ENCODE measurements around the gene TIGD3. TPM values are rescaled to one million over a fixed set of nuclear protein-coding genes. Genes with fewer than 3 reads are reported as not detected.
"Not testable (repeated sequence)": the region's sequence is repeated elsewhere in the genome, so short reads cannot be mapped to it uniquely, and the experiment has no call there.

TIGD3 gene
- polyA plus RNA-seq, 3 donors, result 0.04 to 0.45 (median 0.08) TPM

- 52 to 73% (median 60%) methylated on average over 12 to 13 of the region's 13 CpGs for WGBS, 3 donors
- no peak overlapping the region for H3K27ac ChIP-seq (ENCODE audit: low read depth, low read length)
Measured at GRCh38 chr11:65321828-65322485, 32.6 kb upstream of the TIGD3 start.

GRCh38 chr11:65323813-65324212 is 30.7 kb upstream of the TIGD3 start:
- H3K27ac ChIP-seq (ENCODE audit: low read depth, low read length), result no peak overlapping the region
- WGBS, 3 donors, result 65 to 72% (median 68%) methylated on average over 12 of the region's 12 CpGs

DNA sequence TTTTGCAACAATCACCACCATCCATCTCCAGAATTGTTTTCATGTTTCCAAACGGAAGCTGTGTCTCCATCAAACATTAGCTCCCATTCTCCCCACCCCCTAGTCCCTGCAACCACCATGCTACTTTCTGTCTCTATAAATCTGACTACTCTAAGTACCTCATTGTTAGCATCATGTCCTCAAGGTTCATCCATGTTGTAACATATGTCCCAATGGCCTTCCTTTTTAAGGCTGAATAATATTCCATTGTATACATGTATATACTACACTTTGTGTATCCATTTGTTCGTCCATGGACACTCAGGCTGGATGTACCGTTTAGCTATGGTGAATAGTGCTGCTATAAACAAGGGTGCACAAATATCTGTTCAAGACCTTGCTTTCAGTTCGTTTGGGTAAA is 29.1 kb upstream of the TIGD3 start:
- 77 to 87% (median 86%) methylated on average over 4 of the region's 4 CpGs for WGBS, 3 donors

DNA sequence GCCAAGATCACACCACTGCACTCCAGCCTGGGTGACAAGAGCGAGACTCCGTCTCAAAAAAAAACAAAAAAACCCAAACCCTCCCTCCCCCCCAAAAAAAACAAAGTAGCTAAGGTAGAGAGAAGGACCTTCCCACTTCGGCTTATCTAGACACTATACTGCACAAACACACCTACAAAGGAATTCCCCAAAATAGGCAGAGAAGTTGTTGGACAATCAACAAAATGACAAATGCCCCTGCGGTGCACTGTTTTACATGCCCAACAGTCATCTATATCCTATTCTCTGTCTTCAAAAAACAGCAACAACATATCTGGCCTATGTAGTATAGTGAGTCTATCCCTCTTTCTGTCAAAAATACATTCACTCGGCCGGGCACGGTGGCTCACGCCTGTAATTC is 27.5 kb upstream of the TIGD3 start:
- H3K27ac ChIP-seq (ENCODE audit: low read depth, low read length), result no peak overlapping the region
- WGBS, 3 donors, result 83 to 90% (median 85%) methylated on average over 8 of the region's 8 CpGs

More for the DNA sequence above, 29.1 kb upstream of the TIGD3 start:
- no peak overlapping the region for H3K27ac ChIP-seq (ENCODE audit: low read depth, low read length)

DNA sequence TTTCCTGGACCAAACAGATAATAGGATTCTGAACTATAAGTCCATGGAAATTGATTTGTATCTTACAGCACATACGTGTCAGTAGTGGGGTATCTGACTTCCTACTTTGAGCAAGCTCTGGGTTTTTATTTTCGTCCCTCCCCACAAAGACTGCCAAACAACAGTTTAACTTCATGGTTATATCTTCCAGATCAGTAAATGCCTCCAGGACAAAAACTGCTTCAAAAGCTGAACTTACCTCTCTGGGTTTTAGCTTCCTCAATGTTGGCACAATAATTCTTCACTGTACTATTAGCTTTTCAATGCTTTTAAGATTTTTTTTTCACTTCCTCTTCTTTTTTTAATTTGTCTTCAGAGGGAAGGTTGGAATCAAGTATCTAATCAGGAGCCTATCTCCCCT is 25.1 kb upstream of the TIGD3 start:
- 22 to 44% (median 40%) methylated on average over 2 of the region's 2 CpGs for WGBS, 3 donors
- H3K27ac ChIP-seq (ENCODE audit: low read depth, low read length), result no peak overlapping the region

GRCh38 chr11:65329944-65330403 is 24.6 kb upstream of the TIGD3 start:
- H3K27ac ChIP-seq (ENCODE audit: low read depth, low read length), result no peak overlapping the region
- 5 to 7% (median 6%) methylated on average over 13 of the region's 13 CpGs for WGBS, 3 donors

- no peak overlapping the region for H3K27ac ChIP-seq (ENCODE audit: low read depth, low read length)
- WGBS, 3 donors, result 75 to 81% (median 77%) methylated on average over 7 of the region's 7 CpGs
Measured at GRCh38 chr11:65330544-65330943, 24.0 kb upstream of the TIGD3 start.

- H3K27ac ChIP-seq (ENCODE audit: low read depth, low read length), result not testable (repeated sequence)
Measured at GRCh38 chr11:65332591-65332990, 22.0 kb upstream of the TIGD3 start.

GRCh38 chr11:65334696-65335295 is 19.8 kb upstream of the TIGD3 start:
- 17 to 24% (median 22%) methylated on average over 5 of the region's 5 CpGs for WGBS, 3 donors

More at GRCh38 chr11:65332591-65332990, 22.0 kb upstream of the TIGD3 start:
- 92 to 94% (median 94%) methylated on average over 9 of the region's 9 CpGs for WGBS, 3 donors

GRCh38 chr11:65338676-65339075 is 15.9 kb upstream of the TIGD3 start:
- WGBS, 3 donors, result 73 to 88% (median 85%) methylated on average over 7 of the region's 7 CpGs
- no peak overlapping the region for H3K27ac ChIP-seq (ENCODE audit: low read depth, low read length)

More at GRCh38 chr11:65334696-65335295, 19.8 kb upstream of the TIGD3 start:
- no peak overlapping the region for H3K27ac ChIP-seq (ENCODE audit: low read depth, low read length)

GRCh38 chr11:65340226-65340625 is 14.3 kb upstream of the TIGD3 start:
- no peak overlapping the region for H3K27ac ChIP-seq (ENCODE audit: low read depth, low read length)
- 90 to 94% (median 91%) methylated on average over 11 of the region's 11 CpGs for WGBS, 3 donors

DNA sequence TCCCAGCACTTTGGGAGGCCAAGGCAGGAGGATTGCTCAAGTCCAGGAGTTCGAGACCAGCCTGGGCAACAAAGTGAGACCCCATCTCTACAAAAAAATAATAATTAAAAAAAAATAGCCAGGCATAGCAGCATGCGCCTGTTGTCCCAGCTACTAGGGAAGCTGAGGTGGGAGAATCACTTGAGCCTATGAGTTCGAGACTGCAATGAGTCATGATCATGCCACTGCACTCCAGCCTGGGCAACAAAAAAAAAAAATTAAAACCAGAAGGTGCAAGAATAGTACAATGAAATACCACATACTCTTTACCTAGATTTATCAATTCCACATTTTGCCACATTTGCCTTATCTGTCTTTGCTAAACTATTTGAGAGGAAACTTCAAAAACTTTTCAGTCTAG is 12.7 kb upstream of the TIGD3 start:
- WGBS, 3 donors, result 94 to 100% (median 96%) methylated on average over 3 of the region's 3 CpGs
- no peak overlapping the region for H3K27ac ChIP-seq (ENCODE audit: low read depth, low read length)

DNA sequence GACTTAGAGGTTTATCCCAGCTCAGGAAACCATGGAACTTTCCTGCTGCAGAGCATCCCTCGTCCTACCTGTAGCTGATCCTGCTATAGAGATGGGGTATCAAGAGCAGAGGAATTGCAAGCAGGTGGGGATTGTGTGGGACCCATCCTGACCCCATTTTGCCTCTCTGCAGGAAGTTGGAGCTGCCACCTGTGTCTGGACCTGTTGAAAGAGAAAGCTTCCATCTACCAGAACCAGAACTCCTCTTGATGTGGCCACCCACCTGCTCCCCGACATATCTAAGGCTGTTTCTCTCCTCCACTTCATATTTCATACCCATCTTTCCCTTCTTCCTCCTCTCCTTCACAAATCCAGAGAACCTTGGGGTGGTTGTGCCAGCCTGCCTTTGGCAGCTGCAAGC is 3.0 kb upstream of the TIGD3 start:
- H3K27ac ChIP-seq (ENCODE audit: low read depth, low read length), result no peak overlapping the region
- 76 to 90% (median 87%) methylated on average over 2 of the region's 2 CpGs for WGBS, 3 donors

GRCh38 chr11:65352783-65353182 is 1.8 kb upstream of the TIGD3 start:
- no peak overlapping the region for H3K27ac ChIP-seq (ENCODE audit: low read depth, low read length)
- WGBS, 3 donors, result 73 to 79% (median 75%) methylated on average over 3 of the region's 3 CpGs

- WGBS, 3 donors, result 86 to 91% (median 90%) methylated on average over 7 of the region's 7 CpGs
Measured at GRCh38 chr11:65353376-65353775, 1.2 kb upstream of the TIGD3 start.

GRCh38 chr11:65353900-65354264 is 669 bp upstream of the TIGD3 start:
- H3K27ac ChIP-seq (ENCODE audit: low read depth, low read length), result no peak overlapping the region
- WGBS, 3 donors, result 14 to 30% (median 28%) methylated on average over 16 of the region's 16 CpGs

More at GRCh38 chr11:65353376-65353775, 1.2 kb upstream of the TIGD3 start:
- no peak overlapping the region for H3K27ac ChIP-seq (ENCODE audit: low read depth, low read length)

- no peak overlapping the region for H3K27ac ChIP-seq (ENCODE audit: low read depth, low read length)
- WGBS, 3 donors, result 1 to 2% (median 1%) methylated on average over 40 to 47 of the region's 47 CpGs
Measured at GRCh38 chr11:65355013-65355775, 643 bp downstream of the TIGD3 start.

GRCh38 chr11:65355776-65356393 is 1.3 kb downstream of the TIGD3 start:
- no peak overlapping the region for H3K27ac ChIP-seq (ENCODE audit: low read depth, low read length)
- WGBS, 3 donors, result 36 to 55% (median 46%) methylated on average over 35 of the region's 35 CpGs

All from adipose tissue (tissue), 3 donors.